ENCODE data around the gene TNFRSF12A.

Gene TNFRSF12A

DNA sequence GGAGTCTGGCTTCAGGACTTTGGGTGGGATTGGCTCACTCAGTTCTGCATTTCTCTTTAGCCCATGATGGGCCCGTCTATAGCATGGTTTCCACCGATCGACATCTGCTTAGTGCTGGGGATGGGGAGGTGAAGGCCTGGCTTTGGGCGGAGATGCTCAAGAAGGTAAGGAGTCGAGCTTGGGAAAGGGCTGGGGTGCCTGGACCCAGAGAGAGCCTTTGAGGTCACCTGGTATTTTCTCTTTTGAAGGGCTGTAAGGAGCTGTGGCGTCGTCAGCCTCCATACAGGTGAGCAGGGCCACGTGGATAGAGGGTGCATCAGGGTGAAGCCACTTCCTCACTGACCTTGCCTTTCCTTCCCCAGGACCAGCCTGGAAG, 5.8 kb downstream of the TNFRSF12A start:
- H3K4me3 ChIP-seq (ENCODE audit: low read length): no peak overlapping the region
- no peak for DNase-seq (ENCODE audit: low read depth)
- TF ChIP-seq, protein P1, sequence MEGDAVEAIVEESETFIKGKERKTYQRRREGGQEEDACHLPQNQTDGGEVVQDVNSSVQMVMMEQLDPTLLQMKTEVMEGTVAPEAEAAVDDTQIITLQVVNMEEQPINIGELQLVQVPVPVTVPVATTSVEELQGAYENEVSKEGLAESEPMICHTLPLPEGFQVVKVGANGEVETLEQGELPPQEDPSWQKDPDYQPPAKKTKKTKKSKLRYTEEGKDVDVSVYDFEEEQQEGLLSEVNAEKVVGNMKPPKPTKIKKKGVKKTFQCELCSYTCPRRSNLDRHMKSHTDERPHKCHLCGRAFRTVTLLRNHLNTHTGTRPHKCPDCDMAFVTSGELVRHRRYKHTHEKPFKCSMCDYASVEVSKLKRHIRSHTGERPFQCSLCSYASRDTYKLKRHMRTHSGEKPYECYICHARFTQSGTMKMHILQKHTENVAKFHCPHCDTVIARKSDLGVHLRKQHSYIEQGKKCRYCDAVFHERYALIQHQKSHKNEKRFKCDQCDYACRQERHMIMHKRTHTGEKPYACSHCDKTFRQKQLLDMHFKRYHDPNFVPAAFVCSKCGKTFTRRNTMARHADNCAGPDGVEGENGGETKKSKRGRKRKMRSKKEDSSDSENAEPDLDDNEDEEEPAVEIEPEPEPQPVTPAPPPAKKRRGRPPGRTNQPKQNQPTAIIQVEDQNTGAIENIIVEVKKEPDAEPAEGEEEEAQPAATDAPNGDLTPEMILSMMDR (IDR thresholded peaks at IDR 0.05; ENCODE audit: insufficient read depth, low read depth, low read length, missing control alignments): no peak

DNA sequence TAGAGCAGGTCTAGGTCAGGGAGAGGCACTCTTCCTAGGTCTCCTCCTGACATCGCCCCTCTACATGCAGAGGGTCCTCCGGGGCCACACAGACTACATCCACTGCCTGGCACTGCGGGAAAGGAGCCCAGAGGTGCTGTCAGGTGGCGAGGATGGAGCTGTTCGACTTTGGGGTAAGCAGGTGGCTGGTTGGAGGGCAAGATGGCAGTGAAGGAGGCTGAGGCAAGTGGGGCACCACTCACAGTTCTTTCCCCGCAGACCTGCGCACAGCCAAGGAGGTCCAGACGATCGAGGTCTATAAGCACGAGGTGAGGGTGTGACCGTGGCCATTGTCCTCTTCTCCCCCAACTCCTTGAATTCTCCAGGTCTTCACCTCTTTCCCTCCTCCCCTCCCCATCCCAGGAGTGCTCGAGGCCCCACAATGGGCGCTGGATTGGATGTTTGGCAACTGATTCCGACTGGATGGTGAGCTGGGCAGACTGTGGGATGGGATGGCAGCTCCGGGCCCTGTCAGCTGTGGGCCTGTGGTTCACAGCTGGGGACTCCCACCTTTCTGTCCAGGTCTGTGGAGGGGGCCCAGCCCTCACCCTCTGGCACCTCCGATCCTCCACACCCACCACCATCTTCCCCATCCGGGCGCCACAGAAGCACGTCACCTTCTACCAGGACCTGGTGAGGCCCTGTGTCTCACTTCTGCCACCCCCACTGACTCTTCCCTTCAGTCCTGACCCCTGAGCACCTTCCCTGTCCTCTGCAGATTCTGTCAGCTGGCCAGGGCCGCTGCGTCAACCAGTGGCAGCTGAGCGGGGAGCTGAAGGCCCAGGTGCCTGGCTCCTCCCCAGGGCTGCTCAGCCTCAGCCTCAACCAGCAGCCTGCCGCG, 6.7 kb downstream of the TNFRSF12A start:
- TF ChIP-seq, protein P1 (IDR thresholded peaks at IDR 0.05; ENCODE audit: insufficient read depth, low read depth, low read length, missing control alignments): no peak
- H3K4me3 ChIP-seq (ENCODE audit: low read length): no peak overlapping the region
- DNase-seq (ENCODE audit: low read depth): no peak

DNA sequence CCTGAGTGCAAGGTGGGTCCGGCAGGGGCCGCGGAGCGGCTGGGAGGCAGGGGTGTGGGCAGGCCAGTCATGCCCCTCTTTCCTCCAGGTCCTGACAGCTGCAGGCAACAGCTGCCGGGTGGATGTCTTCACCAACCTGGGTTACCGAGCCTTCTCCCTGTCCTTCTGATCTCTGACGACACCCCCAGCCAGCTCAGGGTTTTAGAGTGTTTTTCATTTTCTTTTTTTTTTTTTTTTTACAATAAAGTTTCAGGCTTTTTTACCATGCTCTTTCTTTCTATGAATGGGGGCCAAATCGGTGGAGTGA, 7.3 kb downstream of the TNFRSF12A start:
- H3K4me3 ChIP-seq (ENCODE audit: low read length): no peak overlapping the region
- TF ChIP-seq, protein P1 (IDR thresholded peaks at IDR 0.05; ENCODE audit: insufficient read depth, low read depth, low read length, missing control alignments): no peak
- DNase-seq (ENCODE audit: low read depth): no peak

DNA sequence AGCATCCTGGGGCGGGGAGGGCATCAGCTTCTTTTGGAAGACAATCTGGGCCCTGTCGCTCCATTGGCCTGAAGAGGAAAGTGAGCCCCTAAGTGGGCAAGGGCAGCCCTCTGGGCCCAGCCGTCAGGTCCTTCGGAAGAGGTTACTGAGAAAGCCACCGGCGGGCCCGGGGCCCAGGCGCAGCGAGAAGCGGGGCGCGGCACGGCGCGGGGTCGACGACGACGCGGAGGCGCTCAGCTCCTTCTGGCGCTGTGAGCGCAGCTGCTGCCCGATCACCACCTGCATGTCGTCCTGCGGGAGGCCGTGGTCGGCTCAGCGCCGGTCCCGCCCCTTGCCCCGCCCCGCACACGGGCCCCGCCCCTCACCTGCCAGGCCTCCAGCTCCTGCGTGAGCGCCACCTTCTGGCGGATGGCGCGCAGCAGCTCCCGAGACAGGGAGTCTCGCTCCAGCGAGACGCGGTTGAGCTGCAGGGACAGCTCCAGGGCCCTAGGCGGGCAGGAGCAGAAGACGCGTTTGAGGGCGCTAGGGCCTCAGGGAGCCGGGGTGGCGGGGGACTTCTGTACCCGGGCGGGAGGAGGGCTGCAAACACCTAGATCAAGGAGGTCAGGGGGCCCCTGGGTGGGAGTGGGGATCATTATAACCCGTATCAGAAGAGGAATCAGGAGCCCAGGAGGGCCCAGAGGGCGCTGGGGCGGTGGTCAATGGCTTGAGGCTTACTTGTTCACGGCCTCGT, 8.0 kb downstream of the TNFRSF12A start:
- TF ChIP-seq, protein P1 (IDR thresholded peaks at IDR 0.05; ENCODE audit: insufficient read depth, low read depth, low read length, missing control alignments): peak; percentile 75
- no peak overlapping the region for H3K4me3 ChIP-seq (ENCODE audit: low read length)
- peak; percentile 91 for DNase-seq (ENCODE audit: low read depth)

DNA sequence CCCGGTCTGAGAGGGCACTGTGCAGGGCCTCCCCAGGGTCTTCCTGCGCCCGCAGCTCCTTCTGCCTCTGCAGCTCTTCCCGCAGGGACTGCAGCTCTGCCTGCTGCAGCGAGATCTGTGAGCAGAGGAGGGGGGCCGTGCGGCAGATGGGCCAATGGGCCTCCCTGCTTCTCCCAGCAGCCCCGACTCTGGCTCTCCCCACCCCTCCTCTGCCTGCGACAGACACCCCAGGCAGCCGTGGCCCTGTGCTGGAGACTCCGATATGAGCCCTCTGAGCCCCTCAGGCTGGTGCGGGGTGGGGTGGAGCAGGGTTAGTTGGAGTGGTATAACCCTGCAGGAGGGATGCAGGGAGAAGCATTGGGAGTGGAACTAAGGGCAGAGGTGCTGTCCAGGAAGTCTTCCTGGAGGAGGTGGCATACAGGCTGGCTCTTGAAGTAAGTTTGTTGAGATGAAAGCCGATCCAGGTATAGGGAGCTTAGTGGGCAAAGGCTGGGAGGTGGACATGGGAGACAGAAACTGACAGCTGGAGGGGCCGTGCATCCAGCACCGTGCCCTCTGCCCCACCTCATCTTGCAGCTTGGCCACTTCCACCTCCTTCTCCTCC, 8.7 kb downstream of the TNFRSF12A start:
- no peak overlapping the region for H3K4me3 ChIP-seq (ENCODE audit: low read length)
- TF ChIP-seq, protein P1 (IDR thresholded peaks at IDR 0.05; ENCODE audit: insufficient read depth, low read depth, low read length, missing control alignments): no peak
- no peak for DNase-seq (ENCODE audit: low read depth)

DNA sequence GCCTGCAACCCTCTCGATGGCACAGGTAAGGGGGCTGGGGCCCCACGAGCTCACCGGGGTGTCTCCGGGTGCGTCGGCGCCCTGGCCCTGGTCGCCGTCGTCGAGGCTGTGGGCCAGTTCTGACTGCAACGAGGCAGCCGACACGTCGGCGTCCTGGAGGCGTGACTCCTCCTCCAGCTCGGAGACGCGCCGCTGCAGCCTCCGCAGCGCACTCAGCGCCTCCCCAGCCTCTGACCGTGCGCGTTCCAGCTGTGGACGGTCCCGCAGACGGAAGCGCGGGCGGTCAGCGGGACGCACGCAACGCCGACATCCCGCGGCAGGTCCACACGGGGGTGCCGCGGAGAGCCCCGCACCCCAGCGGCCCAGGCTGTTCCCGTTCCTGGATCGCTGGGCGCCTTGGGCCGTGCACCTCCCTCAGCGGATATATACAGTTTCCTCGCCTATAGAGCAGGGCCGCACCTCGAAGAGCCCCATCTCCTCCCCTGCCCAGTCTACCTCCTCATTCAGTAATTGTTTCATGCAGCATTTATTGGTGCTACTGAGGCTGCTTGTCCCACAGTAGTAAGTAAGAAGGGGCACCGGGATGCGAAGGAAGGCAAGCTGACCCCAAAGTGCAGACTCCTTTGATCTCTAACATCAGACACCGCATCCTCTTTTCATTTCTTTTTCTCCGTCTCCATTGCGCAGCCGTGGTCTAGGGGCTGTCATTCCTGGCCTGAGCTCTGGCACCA, 9.5 kb downstream of the TNFRSF12A start:
- peak; percentile 60 for DNase-seq (ENCODE audit: low read depth)
- TF ChIP-seq, protein P1 (IDR thresholded peaks at IDR 0.05; ENCODE audit: insufficient read depth, low read depth, low read length, missing control alignments): no peak
- H3K4me3 ChIP-seq (ENCODE audit: low read length): no peak overlapping the region

All from epithelial cell of esophagus (primary cell).